ENCODE data around the gene SLC35F5.
"Not testable (repeated sequence)": the region's sequence is repeated elsewhere in the genome, so short reads cannot be mapped to it uniquely, and the experiment has no call there.

Gene SLC35F5

GRCh38 chr2:113672326-113672932 lies 84.0 kb downstream of the SLC35F5 start:
- TF ChIP-seq CTCF (IDR thresholded peaks at IDR 0.05; ENCODE audit: low read depth, low read length), result no peak
- no peak for DNase-seq (ENCODE audit: low read depth in 2 of 2)
- H3K4me3 ChIP-seq (replicated peaks in 1 of 2; ENCODE audit: low read depth in 2 of 2, low read length in 2 of 2), result no peak overlapping the region

- H3K4me3 ChIP-seq (replicated peaks in 1 of 2; ENCODE audit: low read depth in 2 of 2, low read length in 2 of 2); DNase-seq (ENCODE audit: low read depth in 2 of 2): not testable (repeated sequence)
Measured at GRCh38 chr2:113669013-113669412, 87.4 kb downstream of the SLC35F5 start.

GRCh38 chr2:113664761-113665533 lies 91.5 kb downstream of the SLC35F5 start:
- H3K4me3 ChIP-seq (replicated peaks in 1 of 2; ENCODE audit: low read depth in 2 of 2, low read length in 2 of 2); DNase-seq (ENCODE audit: low read depth in 2 of 2): not testable (repeated sequence)

GRCh38 chr2:113663285-113664060 lies 93.0 kb downstream of the SLC35F5 start:
- not testable (repeated sequence) for H3K4me3 ChIP-seq (replicated peaks in 1 of 2; ENCODE audit: low read depth in 2 of 2, low read length in 2 of 2); DNase-seq (ENCODE audit: low read depth in 2 of 2)
